ENCODE measurements around the gene BDKRB1. TPM values are rescaled to one million over a fixed set of nuclear protein-coding genes. Genes with fewer than 3 reads are reported as not detected.

The BDKRB1 gene
- total and polyA plus RNA-seq, 10 of the 15 experiments (the other 5 are each of a cell fraction or from before 2014, with no cell fraction given), result 0.21 TPM; not detected in 9

DNA sequence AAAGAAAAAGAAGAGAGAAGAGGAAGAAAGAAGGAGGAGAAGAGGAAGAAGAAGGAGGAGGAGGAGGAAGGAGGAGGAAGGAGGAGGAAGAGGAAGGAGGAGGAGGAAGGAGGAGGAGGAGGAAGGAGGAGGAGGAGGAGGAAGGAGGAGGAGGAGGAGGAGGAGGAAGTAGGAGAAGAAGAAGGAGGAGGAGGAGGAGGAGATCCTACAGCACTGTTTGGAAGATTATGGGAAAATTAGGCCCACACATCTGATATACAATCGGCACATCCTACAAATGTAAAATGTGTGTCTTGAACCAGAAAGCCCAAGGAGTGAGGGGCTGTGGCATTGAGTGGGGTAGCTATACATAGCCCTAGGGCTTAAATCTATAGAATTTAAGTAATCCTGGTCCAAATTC, 39.4 kb upstream of the BDKRB1 start:
- H3K4me1 ChIP-seq (ENCODE audit: control insufficient read depth, insufficient read depth, low read length), result no peaks in the 10 kb centered on the region; the same call in 1 of the 2 replicates
- BruUV-seq (replicated peaks), result no TSS peak
- no peak overlapping the region for H3K9ac ChIP-seq (ENCODE audit: control insufficient read depth, insufficient read depth, low read length)
- intact Hi-C loops (cut with micrococcal nuclease; ENCODE audit: unreplicated experiment), result no loop called here
- RAD21 ChIA-PET (ENCODE audit: unreplicated experiment), result no interaction called here
- no peaks in the 10 kb centered on the region for H4K20me1 ChIP-seq (ENCODE audit: control insufficient read depth, insufficient read depth)
- in situ Hi-C loops (cut with MboI), result no loop called here
- H2AFZ ChIP-seq (ENCODE audit: control insufficient read depth, low read depth, low read length), result no peak overlapping the region
- peaks cover 2% of the 10 kb centered on the region; the same call in 1 of the 3 replicates for H3K9me3 ChIP-seq (replicated peaks; ENCODE audit: control insufficient read depth, insufficient read depth, low read length)
- no peak overlapping the region for H3K4me2 ChIP-seq (ENCODE audit: control insufficient read depth, insufficient read depth)
- H3K36me3 ChIP-seq (ENCODE audit: control insufficient read depth in 2 of 2, insufficient read depth in 2 of 2, low read length in 1 of 2), result no peaks in the 10 kb centered on the region
- peaks cover 0 to 3% of the 10 kb centered on the region in 2 experiments; a peak in 2 of 4 replicates for H3K27me3 ChIP-seq (replicated peaks in 1 of 2; ENCODE audit: control insufficient read depth in 2 of 2, insufficient read depth in 2 of 2, low read length in 1 of 2)
- CTCF ChIA-PET, result no interaction called here
- 42% methylated on average over 1 of the region's 1 CpG for WGBS (ENCODE audit: insufficient coverage, insufficient replicate concordance, low lambda C conversion rate, missing lambda C conversion rate)
- H3K27ac ChIP-seq (ENCODE audit: control insufficient read depth, insufficient read depth), result no peak overlapping the region
- H3K4me3 ChIP-seq, result no peak overlapping the region
- SMC1A ChIA-PET (ENCODE audit: uncharacterized antibody, unreplicated experiment), result no interaction called here
- FAIRE-seq (no peak), ATAC-seq (no peak), DNase-seq (ENCODE audit: low read depth, low spot score) (no peak)
- no peaks in the 10 kb centered on the region for H3K79me2 ChIP-seq (ENCODE audit: control insufficient read depth, insufficient read depth, low read length)
- POLR2A ChIA-PET, result no interaction called here
- no peak for TF ChIP-seq CBX5 (IDR thresholded peaks at IDR 0.05; ENCODE audit: low read depth)
- TF ChIP-seq NR2F1 (conservative IDR thresholded peaks at IDR 0.05), result no peak
- TF ChIP-seq, protein P1, sequence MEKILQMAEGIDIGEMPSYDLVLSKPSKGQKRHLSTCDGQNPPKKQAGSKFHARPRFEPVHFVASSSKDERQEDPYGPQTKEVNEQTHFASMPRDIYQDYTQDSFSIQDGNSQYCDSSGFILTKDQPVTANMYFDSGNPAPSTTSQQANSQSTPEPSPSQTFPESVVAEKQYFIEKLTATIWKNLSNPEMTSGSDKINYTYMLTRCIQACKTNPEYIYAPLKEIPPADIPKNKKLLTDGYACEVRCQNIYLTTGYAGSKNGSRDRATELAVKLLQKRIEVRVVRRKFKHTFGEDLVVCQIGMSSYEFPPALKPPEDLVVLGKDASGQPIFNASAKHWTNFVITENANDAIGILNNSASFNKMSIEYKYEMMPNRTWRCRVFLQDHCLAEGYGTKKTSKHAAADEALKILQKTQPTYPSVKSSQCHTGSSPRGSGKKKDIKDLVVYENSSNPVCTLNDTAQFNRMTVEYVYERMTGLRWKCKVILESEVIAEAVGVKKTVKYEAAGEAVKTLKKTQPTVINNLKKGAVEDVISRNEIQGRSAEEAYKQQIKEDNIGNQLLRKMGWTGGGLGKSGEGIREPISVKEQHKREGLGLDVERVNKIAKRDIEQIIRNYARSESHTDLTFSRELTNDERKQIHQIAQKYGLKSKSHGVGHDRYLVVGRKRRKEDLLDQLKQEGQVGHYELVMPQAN (conservative IDR thresholded peaks at IDR 0.05), result no peak
- no peak for TF ChIP-seq FOS (IDR thresholded peaks at IDR 0.05; ENCODE audit: borderline replicate concordance, extremely low read depth, insufficient read length)
- TF ChIP-seq SMAD1 (IDR thresholded peaks at IDR 0.05; ENCODE audit: low read depth, partially characterized antibody), result no peak
- TF ChIP-seq PAX8 (IDR thresholded peaks at IDR 0.05), result no peak
- TF ChIP-seq, protein P2, sequence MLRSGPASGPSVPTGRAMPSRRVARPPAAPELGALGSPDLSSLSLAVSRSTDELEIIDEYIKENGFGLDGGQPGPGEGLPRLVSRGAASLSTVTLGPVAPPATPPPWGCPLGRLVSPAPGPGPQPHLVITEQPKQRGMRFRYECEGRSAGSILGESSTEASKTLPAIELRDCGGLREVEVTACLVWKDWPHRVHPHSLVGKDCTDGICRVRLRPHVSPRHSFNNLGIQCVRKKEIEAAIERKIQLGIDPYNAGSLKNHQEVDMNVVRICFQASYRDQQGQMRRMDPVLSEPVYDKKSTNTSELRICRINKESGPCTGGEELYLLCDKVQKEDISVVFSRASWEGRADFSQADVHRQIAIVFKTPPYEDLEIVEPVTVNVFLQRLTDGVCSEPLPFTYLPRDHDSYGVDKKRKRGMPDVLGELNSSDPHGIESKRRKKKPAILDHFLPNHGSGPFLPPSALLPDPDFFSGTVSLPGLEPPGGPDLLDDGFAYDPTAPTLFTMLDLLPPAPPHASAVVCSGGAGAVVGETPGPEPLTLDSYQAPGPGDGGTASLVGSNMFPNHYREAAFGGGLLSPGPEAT (IDR thresholded peaks at IDR 0.05; ENCODE audit: low read depth), result no peak
- TF ChIP-seq, protein P3, sequence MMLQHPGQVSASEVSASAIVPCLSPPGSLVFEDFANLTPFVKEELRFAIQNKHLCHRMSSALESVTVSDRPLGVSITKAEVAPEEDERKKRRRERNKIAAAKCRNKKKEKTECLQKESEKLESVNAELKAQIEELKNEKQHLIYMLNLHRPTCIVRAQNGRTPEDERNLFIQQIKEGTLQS (IDR thresholded peaks at IDR 0.05; ENCODE audit: borderline replicate concordance, extremely low read depth, low read depth, low read length), result no peak
- no peak for TF ChIP-seq SP1 (IDR thresholded peaks at IDR 0.05; ENCODE audit: low read depth, low read length)
- no peak for TF ChIP-seq IKZF2 (IDR thresholded peaks at IDR 0.05)
- no peak for TF ChIP-seq MTA3 (IDR thresholded peaks at IDR 0.05; ENCODE audit: borderline replicate concordance, low read length)
- TF ChIP-seq BCL11A (IDR thresholded peaks at IDR 0.05; ENCODE audit: low read depth, low read length), result no peak
- no peak for TF ChIP-seq ZNF622 (IDR thresholded peaks at IDR 0.05)
- no peak for TF ChIP-seq LARP7 (IDR thresholded peaks at IDR 0.05)
